Measurements from ENCODE around the gene POLE.

Gene POLE, protein sequence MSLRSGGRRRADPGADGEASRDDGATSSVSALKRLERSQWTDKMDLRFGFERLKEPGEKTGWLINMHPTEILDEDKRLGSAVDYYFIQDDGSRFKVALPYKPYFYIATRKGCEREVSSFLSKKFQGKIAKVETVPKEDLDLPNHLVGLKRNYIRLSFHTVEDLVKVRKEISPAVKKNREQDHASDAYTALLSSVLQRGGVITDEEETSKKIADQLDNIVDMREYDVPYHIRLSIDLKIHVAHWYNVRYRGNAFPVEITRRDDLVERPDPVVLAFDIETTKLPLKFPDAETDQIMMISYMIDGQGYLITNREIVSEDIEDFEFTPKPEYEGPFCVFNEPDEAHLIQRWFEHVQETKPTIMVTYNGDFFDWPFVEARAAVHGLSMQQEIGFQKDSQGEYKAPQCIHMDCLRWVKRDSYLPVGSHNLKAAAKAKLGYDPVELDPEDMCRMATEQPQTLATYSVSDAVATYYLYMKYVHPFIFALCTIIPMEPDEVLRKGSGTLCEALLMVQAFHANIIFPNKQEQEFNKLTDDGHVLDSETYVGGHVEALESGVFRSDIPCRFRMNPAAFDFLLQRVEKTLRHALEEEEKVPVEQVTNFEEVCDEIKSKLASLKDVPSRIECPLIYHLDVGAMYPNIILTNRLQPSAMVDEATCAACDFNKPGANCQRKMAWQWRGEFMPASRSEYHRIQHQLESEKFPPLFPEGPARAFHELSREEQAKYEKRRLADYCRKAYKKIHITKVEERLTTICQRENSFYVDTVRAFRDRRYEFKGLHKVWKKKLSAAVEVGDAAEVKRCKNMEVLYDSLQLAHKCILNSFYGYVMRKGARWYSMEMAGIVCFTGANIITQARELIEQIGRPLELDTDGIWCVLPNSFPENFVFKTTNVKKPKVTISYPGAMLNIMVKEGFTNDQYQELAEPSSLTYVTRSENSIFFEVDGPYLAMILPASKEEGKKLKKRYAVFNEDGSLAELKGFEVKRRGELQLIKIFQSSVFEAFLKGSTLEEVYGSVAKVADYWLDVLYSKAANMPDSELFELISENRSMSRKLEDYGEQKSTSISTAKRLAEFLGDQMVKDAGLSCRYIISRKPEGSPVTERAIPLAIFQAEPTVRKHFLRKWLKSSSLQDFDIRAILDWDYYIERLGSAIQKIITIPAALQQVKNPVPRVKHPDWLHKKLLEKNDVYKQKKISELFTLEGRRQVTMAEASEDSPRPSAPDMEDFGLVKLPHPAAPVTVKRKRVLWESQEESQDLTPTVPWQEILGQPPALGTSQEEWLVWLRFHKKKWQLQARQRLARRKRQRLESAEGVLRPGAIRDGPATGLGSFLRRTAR (N-terminal part only)

GRCh38 chr12:132687211-132688164 is at the start of gene POLE, which contains the start of gene PXMP2:
POLE (minus strand) TSS chr12:132687342; CDS start chr12:132687315, 27 bp downstream.
PXMP2 (plus strand) TSS chr12:132687587; CDS start chr12:132687671, 84 bp downstream.
- DNase-seq (ENCODE audit: low read depth): peak; percentile 41

DNA sequence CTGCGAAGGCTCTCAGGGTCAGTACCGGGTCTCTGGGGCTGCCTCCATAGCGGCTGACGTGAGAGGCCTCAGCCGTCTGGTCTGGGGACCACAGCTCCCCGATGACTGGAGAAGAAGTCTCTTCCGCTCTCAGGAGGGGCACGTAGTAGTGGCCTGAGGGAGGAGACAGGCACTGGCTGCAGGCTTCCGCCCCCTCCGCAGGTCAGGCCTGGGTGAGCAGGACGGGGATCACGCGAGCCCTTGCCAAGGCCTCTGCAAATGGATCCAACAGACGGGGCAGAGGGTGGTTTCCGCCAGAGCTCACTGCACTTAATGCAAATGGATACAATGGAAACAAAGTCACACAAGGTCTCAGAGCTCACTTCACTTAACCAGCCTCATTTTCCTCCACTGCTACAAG is 49.8 kb upstream of the POLE start:
- no peak for DNase-seq (ENCODE audit: low read depth)

- no peak for DNase-seq (ENCODE audit: low read depth)
Measured at GRCh38 chr12:132736378-132736777, 49.2 kb upstream of the POLE start.

- DNase-seq (ENCODE audit: low read depth): no peak
Measured at GRCh38 chr12:132735496-132735895, 48.4 kb upstream of the POLE start.

DNA sequence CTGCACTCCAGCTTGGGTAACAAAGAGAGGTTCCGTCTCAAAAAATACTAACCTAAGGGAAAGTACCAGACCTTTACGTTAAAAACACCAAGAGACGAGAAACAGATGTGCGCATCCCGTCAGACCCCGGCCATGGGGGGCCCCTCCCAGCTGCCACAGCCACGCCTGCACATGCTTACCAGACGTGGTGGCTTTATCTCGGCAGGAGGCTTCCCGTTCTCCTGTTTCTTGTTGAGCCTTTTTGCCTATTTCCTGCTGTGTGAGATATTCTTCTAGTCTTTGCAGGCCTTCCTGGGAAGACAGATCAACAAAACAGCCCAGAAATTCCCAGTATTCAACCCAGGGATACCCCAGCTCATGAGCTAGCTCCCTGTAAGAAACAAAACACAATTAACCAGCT is 47.1 kb upstream of the POLE start:
- no peak for DNase-seq (ENCODE audit: low read depth)

- no peak for DNase-seq (ENCODE audit: low read depth)
Measured at GRCh38 chr12:132731574-132731973, 44.4 kb upstream of the POLE start.

GRCh38 chr12:132730353-132730752 is 43.2 kb upstream of the POLE start:
- no peak for DNase-seq (ENCODE audit: low read depth)

DNA sequence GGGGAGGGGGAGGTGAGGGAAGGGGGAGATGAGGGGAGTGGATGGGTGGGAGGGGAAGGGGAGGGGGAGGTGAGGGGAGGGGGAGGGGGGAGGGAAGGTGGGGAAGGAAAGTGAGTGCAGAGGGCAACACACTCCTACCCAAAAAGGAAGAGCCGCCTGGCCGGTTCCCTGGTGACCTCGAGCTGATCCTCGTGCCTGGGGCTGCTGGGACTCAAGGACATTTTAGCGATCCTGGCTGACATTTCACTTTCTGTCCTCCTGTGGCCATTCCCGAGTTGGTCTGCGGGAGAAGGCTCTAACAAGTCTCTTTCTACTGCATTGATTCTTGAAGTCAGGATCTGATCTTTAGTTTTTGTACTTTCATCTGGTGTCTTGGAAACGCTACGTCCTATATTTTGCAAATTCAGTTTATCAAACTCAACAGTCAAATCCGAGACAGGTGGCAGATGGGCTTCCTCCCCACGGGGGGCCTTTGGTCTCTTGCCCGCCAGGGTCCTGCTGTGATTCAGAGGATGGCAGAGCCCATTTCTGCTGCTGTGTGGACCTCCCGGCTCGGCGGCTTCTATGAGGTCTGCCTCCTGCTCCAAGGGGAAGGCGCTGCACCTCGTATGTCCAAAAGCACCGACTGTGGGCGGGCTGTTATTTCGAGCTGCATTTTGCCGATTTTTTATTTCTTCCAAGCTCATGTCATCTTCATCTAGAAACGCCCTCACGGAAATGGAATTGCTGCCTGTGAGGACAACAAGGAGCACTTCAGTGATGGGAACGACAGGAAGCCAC is 42.6 kb upstream of the POLE start:
- DNase-seq (ENCODE audit: low read depth): no peak

GRCh38 chr12:132728502-132728901 is 41.4 kb upstream of the POLE start:
- DNase-seq (ENCODE audit: low read depth): no peak

DNA sequence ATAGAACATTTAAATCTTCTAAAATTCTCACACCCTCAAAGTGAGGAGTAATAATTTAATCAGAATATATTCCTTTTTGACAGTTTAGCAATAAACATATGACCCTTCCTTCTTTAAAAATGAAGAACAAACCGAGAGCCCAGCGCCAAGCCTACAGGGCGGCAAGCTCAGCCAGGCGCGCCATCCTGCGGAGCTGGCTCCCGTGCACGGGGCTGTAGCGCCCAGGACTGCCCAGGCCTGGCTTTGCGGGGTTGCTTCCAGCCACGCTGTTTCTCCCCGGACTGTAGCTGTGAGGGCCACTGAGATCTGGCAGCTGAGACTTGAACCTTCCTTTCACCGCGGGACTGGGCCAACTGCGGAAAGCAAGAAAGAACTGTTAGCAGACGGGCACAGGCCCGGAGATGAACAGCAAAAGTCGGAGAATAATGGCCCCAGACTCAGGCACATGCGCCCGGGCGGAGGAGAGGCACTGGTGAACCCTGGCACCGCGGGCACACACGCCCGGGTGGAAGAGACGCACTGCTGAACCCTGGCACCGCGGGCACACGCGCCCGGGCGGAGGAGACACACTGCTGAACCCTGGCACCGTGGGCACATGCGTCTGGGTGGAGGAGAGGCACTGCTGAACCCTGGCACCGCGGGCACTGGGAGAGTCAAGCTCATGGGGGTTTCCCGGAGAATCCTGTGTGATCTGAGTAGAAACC is 40.1 kb upstream of the POLE start:
- DNase-seq (ENCODE audit: low read depth): no peak

DNA sequence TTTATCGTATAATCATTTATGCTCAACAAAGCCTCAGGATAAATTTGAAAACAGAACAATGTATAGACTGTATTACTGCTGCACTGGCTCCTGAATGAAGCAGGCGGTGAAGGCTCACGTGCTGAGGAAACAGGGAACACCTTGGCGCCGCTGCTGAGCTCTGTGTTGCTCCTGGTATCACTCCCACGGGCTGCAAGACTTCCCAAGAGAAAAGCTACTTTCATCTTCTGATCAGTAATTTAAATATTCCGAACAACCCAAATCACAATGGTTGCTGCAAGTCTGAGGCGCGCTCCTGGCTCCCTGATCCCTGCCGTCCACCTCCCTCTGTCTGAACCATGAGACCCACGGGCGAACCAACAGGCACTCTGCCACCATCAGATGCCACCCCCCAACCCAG is 39.2 kb upstream of the POLE start:
- no peak for DNase-seq (ENCODE audit: low read depth)

DNA sequence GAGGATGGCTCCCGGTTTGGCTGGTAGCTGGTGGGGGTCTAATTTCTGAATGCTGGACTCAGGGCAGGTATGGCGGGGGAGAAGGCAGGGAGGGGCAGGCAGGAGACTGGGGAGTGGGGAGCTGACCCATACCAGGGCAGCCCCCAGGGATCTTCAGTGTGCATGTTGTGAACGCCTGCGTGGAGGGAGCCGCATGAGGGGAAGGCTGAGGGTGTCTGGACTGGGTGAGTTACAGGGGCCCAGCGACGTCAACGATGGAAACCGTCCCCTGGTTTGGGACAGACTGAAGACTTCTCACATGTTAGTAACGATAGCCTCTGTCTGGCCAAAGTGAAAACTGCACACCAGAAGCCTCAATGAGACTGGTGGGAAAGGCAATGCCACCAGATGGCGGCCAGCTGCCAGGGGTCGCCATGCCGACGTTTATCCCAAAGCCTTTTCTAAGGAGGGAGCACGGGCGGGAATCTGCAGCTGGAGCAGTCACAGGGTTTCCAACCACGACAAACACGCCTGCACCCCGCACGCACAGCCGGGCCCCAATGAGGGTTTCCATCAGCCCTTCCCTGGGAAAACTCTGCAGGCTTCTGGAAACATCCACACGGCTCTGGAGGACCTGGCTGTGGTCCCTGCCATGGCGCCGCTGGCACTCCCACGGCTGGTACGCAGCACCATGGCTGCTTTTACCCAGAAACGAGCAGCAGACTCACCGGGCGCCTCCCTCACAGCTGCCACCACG is 37.5 kb upstream of the POLE start:
- no peak for DNase-seq (ENCODE audit: low read depth)

DNA sequence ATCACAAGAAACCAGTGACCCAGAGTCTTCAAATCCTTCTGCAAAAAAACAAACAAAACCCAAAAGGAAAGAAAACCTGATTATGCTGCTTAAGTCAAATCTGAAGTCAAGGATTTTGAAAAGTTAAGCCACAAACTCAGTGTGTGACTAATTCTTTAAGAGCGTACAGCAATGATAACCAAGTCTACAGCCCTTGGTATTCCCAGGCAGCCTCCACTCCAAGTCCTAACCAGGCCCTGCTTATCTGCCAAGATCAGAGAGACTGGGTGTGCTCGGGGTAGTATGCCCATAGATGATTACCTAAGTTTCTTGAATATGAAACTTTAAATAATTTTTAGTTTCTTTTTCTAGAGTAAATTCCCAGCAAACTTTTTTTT is 36.6 kb upstream of the POLE start:
- DNase-seq (ENCODE audit: low read depth): no peak

GRCh38 chr12:132723015-132723763 is 36.0 kb upstream of the POLE start:
- no peak for DNase-seq (ENCODE audit: low read depth)

- DNase-seq (ENCODE audit: low read depth): no peak
Measured at GRCh38 chr12:132720606-132721345, 33.6 kb upstream of the POLE start.

- no peak for DNase-seq (ENCODE audit: low read depth)
Measured at GRCh38 chr12:132719954-132720324, 32.8 kb upstream of the POLE start.
